HepG2 (cell line): ENCODE measurements around the gene COL18A1. TPM values are rescaled to one million over a fixed set of nuclear protein-coding genes. Genes with fewer than 3 reads are reported as not detected.

ENCODE experiments used
- ATAC-seq: fragments of 200-7000 bp; cut with Tn5 transposase; 3 replicates; pipeline ENCODE4 v1.9.1; 2020; ENCODE audit warnings: mild to moderate bottlenecking, moderate library complexity
- BruUV-seq: library from RNA; stranded (reverse); fragments of 400-500 nt; replicated peaks from 2 replicates; lab custom pipeline; 2021; lab: Mats Ljungman, UMichigan
- CTCF ChIA-PET: fragments of 300-600 bp; formaldehyde crosslinking; extraction: SDS; loops from one replicate; lab custom pipeline; 2021; ENCODE audit warnings: low total read pairs, inconsistent platforms, low intra/inter-chr PET ratio; lab: Yijun Ruan, JAX
- POLR2A ChIA-PET: fragments of 350-600 bp; sonication (Branson Sonifier 250); formaldehyde crosslinking; loops from one replicate; lab custom pipeline; 2020; ENCODE audit warnings: antibody characterized with exemption, inconsistent platforms; lab: Yijun Ruan, JAX
- DNase-seq: peaks from one replicate; pipeline ENCODE4 v3.0.0-alpha.2; 2015; ENCODE audit warnings: low spot score
- FAIRE-seq: peaks from 3 replicates; lab custom pipeline; 2011; peaks lifted over from hg19 to GRCh38; lab: Jason Lieb, UNC
- H2AFZ ChIP-seq: one replicate; pipeline ENCODE4 v1.6.1; 2011; ENCODE audit warnings: low read length, inconsistent platforms
- H3K27ac ChIP-seq: fragments of 300-600 bp; 3 replicates; pipeline ENCODE4 v1.8.0; 2011; ENCODE audit warnings: mixed run types, mild to moderate bottlenecking, mixed read lengths, low read length, inconsistent platforms; ENCODE audit not compliant: insufficient read depth; ENCODE audit errors: extremely low read length
- H3K27me3 ChIP-seq, 2 experiments: fragments of 200-600 bp in 1 of 2; 2 replicates in 1 of 2; 3 replicates in 1 of 2; pipeline versions ENCODE4 v1.6.0 to v1.8.0; 2011; ENCODE audit warnings: low read length in 2 of 2, mild to moderate bottlenecking in 2 of 2, moderate library complexity in 2 of 2, inconsistent platforms in 1 of 2; ENCODE audit not compliant: insufficient read depth in 2 of 2, control insufficient read depth in 1 of 2
- H3K36me3 ChIP-seq, 2 experiments: fragments of 200-600 bp in 1 of 2; replicated peaks in 1 of 2; 2 replicates in 1 of 2; 3 replicates in 1 of 2; pipeline versions ENCODE4 v1.5.1 to v1.8.0; 2011; ENCODE audit warnings: low read length in 2 of 2, inconsistent platforms in 1 of 2; ENCODE audit not compliant: insufficient read depth in 2 of 2, control insufficient read depth in 1 of 2
- H3K4me1 ChIP-seq: 2 replicates; pipeline ENCODE4 v1.5.1; 2012; ENCODE audit warnings: low read length, inconsistent platforms; ENCODE audit not compliant: insufficient read depth
- H3K4me2 ChIP-seq: 2 replicates; pipeline ENCODE4 v1.6.0; 2011; ENCODE audit warnings: low read depth, low read length, inconsistent platforms
- H3K4me3 ChIP-seq, 3 experiments: fragments of 200-600 bp in 1 of 3; sonication (generic), shearing (Covaris generic) in 1 of 3; replicated peaks in 1 of 3; 2 replicates each; pipeline ENCODE4 v1.5.1; 2011 to 2016; ENCODE audit warnings: low read length in 3 of 3, inconsistent platforms in 2 of 3, low read depth in 2 of 3, mild to moderate bottlenecking in 2 of 3, control low read depth in 1 of 3, mixed read lengths in 1 of 3; ENCODE audit not compliant: insufficient read depth in 1 of 3
- H3K79me2 ChIP-seq: one replicate; pipeline ENCODE4 v1.6.1; 2011; ENCODE audit warnings: low read length, inconsistent platforms; ENCODE audit not compliant: insufficient read depth
- H3K9ac ChIP-seq: 2 replicates; pipeline ENCODE4 v1.6.0; 2011; ENCODE audit warnings: mild to moderate bottlenecking, low read depth, low read length, inconsistent platforms; ENCODE audit not compliant: insufficient read depth
- H3K9me3 ChIP-seq: 2 replicates; pipeline ENCODE4 v1.5.1; 2012; ENCODE audit warnings: mild to moderate bottlenecking, low read length
- H4K20me1 ChIP-seq: 2 replicates; pipeline ENCODE4 v1.6.0; 2011; ENCODE audit warnings: inconsistent platforms, mild to moderate bottlenecking, low read length, moderate library complexity; ENCODE audit not compliant: insufficient read depth
- ELF3 ChIP-seq: IDR thresholded peaks from 2 replicates; pipeline ENCODE4 v1.6.1; 2016; ENCODE audit warnings: missing genetic modification reagents, missing compliant biosample characterization
- MNT ChIP-seq: fragments of 450-650 bp; IDR thresholded peaks from 2 replicates; pipeline ENCODE4 v1.6.1; 2016
- ZNF687 ChIP-seq: sonication (generic); formaldehyde crosslinking; IDR thresholded peaks from 2 replicates; pipeline ENCODE4 v1.5.1; 2020; ENCODE audit warnings: mild to moderate bottlenecking, missing genetic modification reagents, moderate library complexity
- WGBS: methylation state at CpG from one replicate; pipeline ENCODE4 v1.1.6; 2017; ENCODE audit warnings: low lambda C conversion rate; 5-methylcytosine and 5-hydroxymethylcytosine counted together
- in situ Hi-C: cut with HindIII; loops from 2 replicates; pipeline ENCODE4 v1.10.0; 2017; ENCODE audit warnings: low pct_unique_long_range_greater_than_20kb; ENCODE audit not compliant: extremely low pct_ligation_motif_present
- intact Hi-C: fragments of 100-400 bp; cut with micrococcal nuclease; formaldehyde crosslinking; loops from one replicate; pipeline ENCODE4 v1.10.0; 2022; ENCODE audit not compliant: unreplicated experiment
- polyA plus RNA-seq, 8 experiments: library from polyadenylated mRNA; depleted of rRNA in 3 of 8; stranded (reverse) in 7 of 8; unstranded in 1 of 8; fragments of >200 nt; fragmentation: Illumina TruSeq in 4 of 8; extraction: Trizol in 4 of 8; gene quantifications; 2 replicates each; pipeline versions ENCODE4 v1.2.1 to v1.2.3, GENCODE V29; 2011 to 2016; ENCODE audit warnings: low read depth in 4 of 8, missing spikeins in 1 of 8, mixed read lengths in 1 of 8; ENCODE audit not compliant: insufficient read depth in 1 of 8
- total RNA-seq, 5 experiments: library from RNA; depleted of rRNA; stranded (reverse); fragments of >200 nt; fragmentation: Illumina TruSeq; extraction: Trizol; gene quantifications; 2 replicates each; pipeline ENCODE4 v1.2.3, GENCODE V29; 2016; ENCODE audit warnings: low read depth in 1 of 5

COL18A1 gene
- total and polyA plus RNA-seq, 2 of the 13 experiments (the other 11 are each of a cell fraction or from before 2014, with no cell fraction given) = 79.0 to 102 TPM

- POLR2A ChIA-PET = no interaction called here
- TF ChIP-seq MNT (peak; percentile 53; the same call in 1 of the 2 replicates), ZNF687 (CRISPR knock-in tag) (0 out of 2 replicates have a peak, but pooled peaks have one; percentile 16), ELF3 (CRISPR knock-in tag) (no peak)
- Histone ChIP-seq H3K4me2 (no peak overlapping the region), H3K36me3 (no peaks in the 10 kb centered on the region), H3K9me3 (no peaks in the 10 kb centered on the region), H3K9ac (no peak overlapping the region), H3K4me1 (peaks cover 50% of the 10 kb centered on the region), H3K27me3 (peaks cover 6 to 45% of the 10 kb centered on the region in 2 experiments; a peak in 4 of 5 replicates), H3K27ac (no peak overlapping the region), H3K79me2 (peaks cover 9% of the 10 kb centered on the region), H3K4me3 (no peak overlapping the region), H2AFZ (no peak overlapping the region), H4K20me1 (no peaks in the 10 kb centered on the region)
- DNase-seq (no peak), FAIRE-seq (no peak), ATAC-seq (no peak)
- CTCF ChIA-PET = no interaction called here
- intact Hi-C loops = no loop called here
- no TSS peak for BruUV-seq
- in situ Hi-C loops = no loop called here
- WGBS = 76% methylated on average over 12 of the region's 22 CpGs
Observed at GRCh38 chr21:45545691-45546531, 140.9 kb downstream of the COL18A1 start.
